HEK293T (cell line): ENCODE data around the gene OPRL1.

Experiments used
- CTCF ChIA-PET: fragments of 350-600 bp; formaldehyde crosslinking; extraction: SDS; loops from one replicate; lab custom pipeline; 2021; ENCODE audit warnings: antibody characterized with exemption, inconsistent platforms; lab: Yijun Ruan, JAX
- POLR2A ChIA-PET: fragments of 350-600 bp; formaldehyde crosslinking; extraction: SDS; loops from one replicate; lab custom pipeline; 2020; ENCODE audit warnings: antibody characterized with exemption, inconsistent platforms; lab: Yijun Ruan, JAX
- DNase-seq: peaks from one replicate; pipeline ENCODE4 v3.0.0; 2012; ENCODE audit warnings: mixed read lengths; ENCODE audit errors: extremely low spot score
- ARNT ChIP-seq: fragments of 450-650 bp; IDR thresholded peaks from 2 replicates; pipeline ENCODE4 v1.6.1; 2017; ENCODE audit warnings: mild to moderate bottlenecking
- BHLHE40 ChIP-seq: fragments of 450-650 bp; IDR thresholded peaks from 2 replicates; pipeline ENCODE4 v1.6.1; 2016; ENCODE audit warnings: mild to moderate bottlenecking, moderate library complexity, borderline replicate concordance
- CTBP1 ChIP-seq: fragments of 450-650 bp; IDR thresholded peaks from 2 replicates; pipeline ENCODE4 v1.6.1; 2016; ENCODE audit warnings: borderline replicate concordance
- ELF4 ChIP-seq: fragments of 450-650 bp; IDR thresholded peaks from 2 replicates; pipeline ENCODE4 v1.6.1; 2017; ENCODE audit warnings: antibody characterized with exemption
- FOXA1 ChIP-seq: fragments of 450-650 bp; IDR thresholded peaks from 2 replicates; pipeline ENCODE4 v1.6.1; 2016; ENCODE audit warnings: mild to moderate bottlenecking
- FOXK2 ChIP-seq: fragments of 450-650 bp; IDR thresholded peaks from 2 replicates; pipeline ENCODE4 v1.6.1; 2016; ENCODE audit warnings: mild to moderate bottlenecking
- FOXM1 ChIP-seq: fragments of 450-650 bp; IDR thresholded peaks from 2 replicates; pipeline ENCODE4 v1.6.1; 2017; ENCODE audit warnings: mild to moderate bottlenecking, borderline replicate concordance
- HDGF ChIP-seq: fragments of 450-650 bp; IDR thresholded peaks from 2 replicates; pipeline ENCODE4 v1.6.1; 2017; ENCODE audit warnings: antibody characterized with exemption, borderline replicate concordance
- L3MBTL2 ChIP-seq: fragments of 450-650 bp; conservative IDR thresholded peaks from 2 replicates; pipeline ENCODE4 v1.6.1; 2016; ENCODE audit warnings: mild to moderate bottlenecking
- LEF1 ChIP-seq: fragments of 450-650 bp; IDR thresholded peaks from 2 replicates; pipeline ENCODE4 v1.6.1; 2017; ENCODE audit warnings: mild to moderate bottlenecking, borderline replicate concordance
- NFRKB ChIP-seq: fragments of 450-650 bp; IDR thresholded peaks from 2 replicates; pipeline ENCODE4 v1.6.1; 2016; ENCODE audit warnings: mild to moderate bottlenecking, moderate library complexity
- PKNOX1 ChIP-seq: fragments of 450-650 bp; IDR thresholded peaks from 2 replicates; pipeline ENCODE4 v1.6.1; 2016
- SP1 ChIP-seq: fragments of 450-650 bp; IDR thresholded peaks from 2 replicates; pipeline ENCODE4 v1.6.1; 2017
- SUZ12 ChIP-seq: fragments of 450-650 bp; IDR thresholded peaks from 2 replicates; pipeline ENCODE4 v1.6.1; 2016; ENCODE audit warnings: mild to moderate bottlenecking
- TARDBP ChIP-seq: fragments of 450-650 bp; IDR thresholded peaks from 2 replicates; pipeline ENCODE4 v1.6.1; 2016
- ZNF384 ChIP-seq: fragments of 450-650 bp; IDR thresholded peaks from 2 replicates; pipeline ENCODE4 v1.6.1; 2016

The OPRL1 gene

GRCh38 chr20:64091770-64092169 lies 11.9 kb downstream of the OPRL1 start:
- ChIA-PET CTCF (no interaction called here), POLR2A (no interaction called here)
- TF ChIP-seq SP1 (no peak), TARDBP (no peak), LEF1 (no peak), NFRKB (no peak), ARNT (no peak), BHLHE40 (no peak), ZNF384 (no peak), FOXM1 (no peak), L3MBTL2 (no peak), CTBP1 (no peak), SUZ12 (no peak)
- no peak for DNase-seq

- CTCF ChIA-PET, result no interaction called here
- no peak for DNase-seq
- POLR2A ChIA-PET, result no interaction called here
- no peak for TF ChIP-seq FOXA1
- TF ChIP-seq BHLHE40, result no peak
- no peak for TF ChIP-seq ZNF384
- TF ChIP-seq FOXM1, result no peak
- no peak for TF ChIP-seq SP1
- no peak for TF ChIP-seq SUZ12
- TF ChIP-seq ELF4, result no peak
- TF ChIP-seq L3MBTL2, result no peak
- TF ChIP-seq HDGF, result no peak
- TF ChIP-seq TARDBP, result no peak
- TF ChIP-seq PKNOX1, result no peak
Measured at GRCh38 chr20:64092258-64093012, 12.6 kb downstream of the OPRL1 start.

GRCh38 chr20:64093013-64093503 lies 13.2 kb downstream of the OPRL1 start:
- POLR2A ChIA-PET, result interaction anchor here (0.5 to 0.7 kb wide), 2 partner anchors 30 to 182 kb away, joined by 3 read pairs; no protein-coding TSS in a partner anchor
- CTCF ChIA-PET, result no interaction called here
- no peak for DNase-seq
- TF ChIP-seq SUZ12 (no peak), ZNF384 (no peak), SP1 (no peak), BHLHE40 (no peak), LEF1 (no peak), TARDBP (no peak), FOXM1 (no peak), L3MBTL2 (no peak), ELF4 (no peak), ARNT (no peak), HDGF (no peak), CTBP1 (no peak), FOXK2 (no peak), PKNOX1 (no peak), NFRKB (no peak), FOXA1 (no peak)

GRCh38 chr20:64095455-64095854 lies 15.6 kb downstream of the OPRL1 start:
- POLR2A ChIA-PET, result interaction anchor here (1.2 kb wide), 1 partner anchor 33 kb away, joined by 3 read pairs; the partner anchor contains the start of gene TCEA2
- TF ChIP-seq L3MBTL2 (no peak), PKNOX1 (peak; percentile 73)
- DNase-seq, result no peak
- CTCF ChIA-PET, result no interaction called here

- CTCF ChIA-PET, result no interaction called here
- POLR2A ChIA-PET, result interaction anchor here (1.2 kb wide), 1 partner anchor 33 kb away, joined by 3 read pairs; the partner anchor contains the start of gene TCEA2
- no peak for TF ChIP-seq HDGF
- no peak for TF ChIP-seq CTBP1
- no peak for TF ChIP-seq SUZ12
- no peak for TF ChIP-seq FOXK2
- TF ChIP-seq LEF1, result no peak
- TF ChIP-seq TARDBP, result no peak
- no peak for DNase-seq
Measured at GRCh38 chr20:64095927-64096326, 16.0 kb downstream of the OPRL1 start.

GRCh38 chr20:64096535-64096934 lies 16.7 kb downstream of the OPRL1 start:
- no peak for DNase-seq
- POLR2A ChIA-PET, result interaction anchor here (1.2 kb wide), 1 partner anchor 34 kb away, joined by 3 read pairs; the partner anchor contains the start of gene TCEA2
- no peak for TF ChIP-seq FOXM1
- TF ChIP-seq FOXA1, result no peak
- no peak for TF ChIP-seq PKNOX1
- TF ChIP-seq ZNF384, result no peak
- TF ChIP-seq ARNT, result no peak
- TF ChIP-seq LEF1, result no peak
- TF ChIP-seq CTBP1, result no peak
- TF ChIP-seq FOXK2, result no peak
- no peak for TF ChIP-seq BHLHE40
- no peak for TF ChIP-seq SUZ12
- CTCF ChIA-PET, result no interaction called here
